ENCODE measurements around the gene TEDC2. TPM values are rescaled to one million over a fixed set of nuclear protein-coding genes. Genes with fewer than 3 reads are reported as not detected.

TEDC2 gene
- total RNA-seq, 4 donors from 2014 or later, result 1.3 to 2.5 (median 1.8) TPM; not detected in 1

GRCh38 chr16:2484898-2485508 lies 25.1 kb downstream of the TEDC2 start:
- peaks cover 0 to 40% (median 9%) of the 10 kb centered on the region in 4 donors for H3K4me1 ChIP-seq
- TF ChIP-seq EP300 (IDR thresholded peaks at IDR 0.05) (no peak), CTCF (IDR thresholded peaks at IDR 0.05) (no peak), POLR2A (IDR thresholded peaks at IDR 0.05) (no peak)
- 85 to 89% methylated on average over 13 of the region's 13 CpGs for WGBS, 2 donors
- no peak overlapping the region for H3K27ac ChIP-seq
- H3K27me3 ChIP-seq, result no peaks in the 10 kb centered on the region
- H3K36me3 ChIP-seq, result no peaks in the 10 kb centered on the region
- no peak overlapping the region for H3K4me3 ChIP-seq
- H3K9me3 ChIP-seq, result no peaks in the 10 kb centered on the region
- no peak for DNase-seq (ENCODE audit: low spot score in 2 of 2)

- Histone ChIP-seq H3K27ac (peak overlapping the region in 1 of 4 donors; percentile 13), H3K36me3 (peaks cover 0 to 7% (median 0%) of the 10 kb centered on the region in 3 donors), H3K4me1 (peaks cover 0 to 40% (median 9%) of the 10 kb centered on the region in 4 donors), H3K9me3 (no peaks in the 10 kb centered on the region), H3K4me3 (no peak overlapping the region), H3K27me3 (no peaks in the 10 kb centered on the region)
- TF ChIP-seq EP300 (IDR thresholded peaks at IDR 0.05) (no peak), POLR2A (IDR thresholded peaks at IDR 0.05) (no peak), CTCF (IDR thresholded peaks at IDR 0.05) (no peak)
- no peak for DNase-seq (ENCODE audit: low spot score in 2 of 2)
- 67 to 68% methylated on average over 21 to 24 of the region's 33 CpGs for WGBS, 2 donors
Measured at GRCh38 chr16:2485811-2486507, 26.1 kb downstream of the TEDC2 start.

GRCh38 chr16:2486645-2487516 lies 27.0 kb downstream of the TEDC2 start:
- Histone ChIP-seq H3K27me3 (no peaks in the 10 kb centered on the region), H3K27ac (peak overlapping the region in 1 of 4 donors; percentile 24), H3K36me3 (peaks cover 0 to 7% (median 0%) of the 10 kb centered on the region in 3 donors), H3K4me1 (peaks cover 0 to 40% (median 9%) of the 10 kb centered on the region in 4 donors), H3K4me3 (no peak overlapping the region), H3K9me3 (no peaks in the 10 kb centered on the region)
- TF ChIP-seq EP300 (IDR thresholded peaks at IDR 0.05) (no peak), POLR2A (IDR thresholded peaks at IDR 0.05) (no peak), CTCF (IDR thresholded peaks at IDR 0.05) (peak in 2 of 5 experiments; percentile 25 to 33)
- WGBS, 2 donors, result 47 to 49% methylated on average over 28 to 29 of the region's 29 CpGs
- DNase-seq (ENCODE audit: low spot score in 2 of 2), result peak in 1 of 2 donors; percentile 45

- Histone ChIP-seq H3K4me1 (peaks cover 0 to 36% (median 8%) of the 10 kb centered on the region in 4 donors), H3K27ac (peak overlapping the region in 1 of 4 donors; percentile 24), H3K36me3 (peaks cover 0 to 7% (median 0%) of the 10 kb centered on the region in 3 donors), H3K27me3 (no peaks in the 10 kb centered on the region), H3K9me3 (no peaks in the 10 kb centered on the region), H3K4me3 (no peak overlapping the region)
- DNase-seq (ENCODE audit: low spot score in 2 of 2), result no peak
- TF ChIP-seq CTCF (IDR thresholded peaks at IDR 0.05) (no peak), POLR2A (IDR thresholded peaks at IDR 0.05) (no peak), EP300 (IDR thresholded peaks at IDR 0.05) (no peak)
- WGBS, 2 donors, result 50 to 58% methylated on average over 7 to 8 of the region's 8 CpGs
Measured at GRCh38 chr16:2487517-2487842, 27.6 kb downstream of the TEDC2 start.
